GM23338 (cell line): ENCODE measurements around the gene GIMAP1. TPM values are rescaled to one million over a fixed set of nuclear protein-coding genes. Genes with fewer than 3 reads are reported as not detected.
"Not testable (repeated sequence)": the region's sequence is repeated elsewhere in the genome, so short reads cannot be mapped to it uniquely, and the experiment has no call there.

ENCODE experiments used
- ATAC-seq: fragments of 200-7000 bp; cut with Tn5 transposase; 3 replicates; pipeline ENCODE4 v1.9.1; 2020
- DNase-seq: peaks from one replicate; pipeline ENCODE4 v3.0.0-alpha.2; 2015; ENCODE audit warnings: low spot score
- H2AFZ ChIP-seq: fragments of 200-600 bp; sonication (generic); 2 replicates; pipeline ENCODE4 v1.8.0; 2016; ENCODE audit warnings: antibody characterized with exemption, mild to moderate bottlenecking, moderate library complexity
- H3F3A ChIP-seq: fragments of 200-600 bp; sonication (generic); replicated peaks from 2 replicates; pipeline ENCODE4 v1.8.0; 2017; ENCODE audit warnings: antibody characterized with exemption, mixed run types, low read depth
- H3K27ac ChIP-seq: fragments of 200-600 bp; sonication (generic); 2 replicates; pipeline ENCODE4 v1.6.1; 2016; ENCODE audit warnings: low read depth
- H3K27me3 ChIP-seq: fragments of 200-600 bp; sonication (generic); 2 replicates; pipeline ENCODE4 v1.8.0; 2016; ENCODE audit warnings: mild to moderate bottlenecking, mixed run types, moderate library complexity; ENCODE audit not compliant: insufficient read depth
- H3K36me3 ChIP-seq: fragments of 200-600 bp; sonication (generic); 2 replicates; pipeline ENCODE4 v1.8.0; 2016; ENCODE audit warnings: mild to moderate bottlenecking; ENCODE audit not compliant: insufficient read depth
- H3K4me1 ChIP-seq: fragments of 200-600 bp; sonication (generic); 2 replicates; pipeline ENCODE4 v1.8.0; 2016; ENCODE audit warnings: mild to moderate bottlenecking, moderate library complexity; ENCODE audit not compliant: insufficient read depth
- H3K4me2 ChIP-seq: fragments of 200-600 bp; sonication (generic); 2 replicates; pipeline ENCODE4 v1.7.1; 2017; ENCODE audit warnings: mixed run types
- H3K4me3 ChIP-seq: fragments of 200-600 bp; sonication (generic); 2 replicates; pipeline ENCODE4 v1.6.1; 2016; ENCODE audit warnings: mixed run types
- H3K79me2 ChIP-seq: fragments of 200-600 bp; sonication (generic); replicated peaks from 2 replicates; pipeline ENCODE4 v1.8.0; 2017; ENCODE audit warnings: mild to moderate bottlenecking; ENCODE audit not compliant: insufficient read depth
- H3K9me2 ChIP-seq: fragments of 200-600 bp; sonication (generic); 2 replicates; pipeline ENCODE4 v1.8.0; 2017; ENCODE audit not compliant: insufficient read depth
- H4K20me1 ChIP-seq: fragments of 200-600 bp; sonication (generic); replicated peaks from 2 replicates; pipeline ENCODE4 v1.8.0; 2017; ENCODE audit warnings: mild to moderate bottlenecking; ENCODE audit not compliant: insufficient read depth
- H3K27ac Mint-ChIP-seq: 2 replicates; pipeline ENCODE4 v1.8.0; 2020; ENCODE audit warnings: inconsistent platforms, mild to moderate bottlenecking, moderate library complexity, mixed read lengths
- H3K27me3 Mint-ChIP-seq: 3 replicates; pipeline ENCODE4 v1.8.0; 2022; ENCODE audit warnings: low read depth, mild to moderate bottlenecking, moderate library complexity, mixed read lengths, inconsistent platforms; ENCODE audit not compliant: insufficient read depth, poor library complexity
- H3K36me3 Mint-ChIP-seq: 3 replicates; pipeline ENCODE4 v1.8.0; 2021; ENCODE audit warnings: low read depth, mild to moderate bottlenecking, inconsistent platforms, moderate library complexity, mixed read lengths
- H3K4me1 Mint-ChIP-seq: 3 replicates; pipeline ENCODE4 v1.8.0; 2020; ENCODE audit warnings: mild to moderate bottlenecking, inconsistent platforms, mixed read lengths
- H3K4me3 Mint-ChIP-seq: 3 replicates; pipeline ENCODE4 v1.8.0; 2021; ENCODE audit warnings: moderate library complexity, mild to moderate bottlenecking, inconsistent platforms, mixed read lengths
- H3K9me3 Mint-ChIP-seq: 3 replicates; pipeline ENCODE4 v1.8.0; 2020; ENCODE audit warnings: moderate library complexity, mild to moderate bottlenecking, inconsistent platforms, mixed read lengths
- JUNB ChIP-seq: IDR thresholded peaks from one replicate; pipeline ENCODE4 v1.6.1; 2016; ENCODE audit warnings: antibody characterized with exemption; ENCODE audit not compliant: unreplicated experiment
- NANOG ChIP-seq: IDR thresholded peaks from 2 replicates; pipeline ENCODE4 v1.6.1; 2016; ENCODE audit warnings: antibody characterized with exemption, borderline replicate concordance
- ZNF114 ChIP-seq: fragments of 250-450 bp; sonication (Bioruptor Pico); IDR thresholded peaks from 2 replicates; pipeline ENCODE4 v1.5.0; 2020; ENCODE audit warnings: mild to moderate bottlenecking, moderate library complexity
- ZNF462 ChIP-seq: fragments of 250-450 bp; sonication (Bioruptor Pico); IDR thresholded peaks from 2 replicates; pipeline ENCODE4 v1.5.0; 2020; ENCODE audit warnings: mild to moderate bottlenecking, moderate library complexity
- polyA plus RNA-seq: library from polyadenylated mRNA; unstranded; fragments of >200 nt; fragmentation: Nextera tagmentation; extraction: Ambion mirVana; gene quantifications from 2 replicates; pipeline ENCODE4 v1.2.1, GENCODE V29; 2016
- total RNA-seq: library from RNA; depleted of rRNA; stranded (reverse); fragments of >200 nt; shearing (Covaris generic); gene quantifications from 2 replicates; pipeline ENCODE4 v1.2.3, GENCODE V29; 2014

Gene GIMAP1
- total and polyA plus RNA-seq, 2 experiments from 2014 or later, result not detected

- no peak for TF ChIP-seq ZNF462
- TF ChIP-seq ZNF114 (CRISPR knock-in tag), result no peak
- no peak for TF ChIP-seq JUNB
- no peak for TF ChIP-seq NANOG
These were observed 47.4 kb upstream of the GIMAP1 start (continued) for GRCh38 chr7:150668977-150669376.

GRCh38 chr7:150671798-150672585 is 44.4 kb upstream of the GIMAP1 start:
- not testable (repeated sequence) for H3K27me3 ChIP-seq, H3K36me3 Mint-ChIP-seq, H3K4me2 ChIP-seq, H3K9me3 Mint-ChIP-seq, H4K20me1 ChIP-seq, H3K27ac Mint-ChIP-seq, H3K36me3 ChIP-seq, H3K4me1 Mint-ChIP-seq, DNase-seq, H3K9me2 ChIP-seq, ATAC-seq, H2AFZ ChIP-seq, H3K27ac ChIP-seq, H3K4me3 Mint-ChIP-seq, H3F3A ChIP-seq, H3K4me3 ChIP-seq, H3K4me1 ChIP-seq, H3K79me2 ChIP-seq, H3K27me3 Mint-ChIP-seq
